ENCODE results near the gene COG8. TPM values are rescaled to one million over a fixed set of nuclear protein-coding genes. Genes with fewer than 3 reads are reported as not detected.

The COG8 gene
- total and polyA plus RNA-seq, 9 donors: 21.0 to 48.9 (median 40.7) TPM

- Histone ChIP-seq H3K4me1 (ENCODE audit: insufficient read depth) (no peaks in the 10 kb centered on the region), H3K36me3 (no peaks in the 10 kb centered on the region), H3K9me3 (no peaks in the 10 kb centered on the region), H3K27me3 (no peaks in the 10 kb centered on the region), H3K4me3 (no peak overlapping the region), H3K27ac (no peak overlapping the region)
- intact Hi-C loops (cut with DNase I): no loop called here
- TF ChIP-seq EP300 (IDR thresholded peaks at IDR 0.05): no peak
- TF ChIP-seq POLR2A (IDR thresholded peaks at IDR 0.05): no peak
- no peak for DNase-seq
- 94 to 98% (median 97%) methylated on average over 1 of the region's 1 CpG for whole genome bisulfite sequencing, 3 donors
Observed at GRCh38 chr16:69373019-69373418, 33.7 kb upstream of the COG8 start.

GRCh38 chr16:69371564-69371963 is 32.2 kb upstream of the COG8 start:
- no peaks in the 10 kb centered on the region for H3K36me3 ChIP-seq
- WGBS, 3 donors: 95% methylated on average over 2 of the region's 2 CpGs
- no peaks in the 10 kb centered on the region for H3K4me1 ChIP-seq (ENCODE audit: insufficient read depth)
- intact Hi-C loops (cut with DNase I): no loop called here
- H3K27me3 ChIP-seq: no peaks in the 10 kb centered on the region
- DNase-seq: no peak
- TF ChIP-seq POLR2A (IDR thresholded peaks at IDR 0.05) (no peak), EP300 (IDR thresholded peaks at IDR 0.05) (no peak), CTCF (IDR thresholded peaks at IDR 0.05) (no peak)
- H3K4me3 ChIP-seq: no peak overlapping the region
- no peak overlapping the region for H3K27ac ChIP-seq
- H3K9me3 ChIP-seq: no peaks in the 10 kb centered on the region

GRCh38 chr16:69368866-69369265 is 29.5 kb upstream of the COG8 start:
- no peak for DNase-seq
- intact Hi-C loops (cut with DNase I): no loop called here
- WGBS, 3 donors: 81 to 94% (median 94%) methylated on average over 4 of the region's 4 CpGs
- Histone ChIP-seq H3K36me3 (no peaks in the 10 kb centered on the region), H3K27ac (no peak overlapping the region), H3K4me1 (ENCODE audit: insufficient read depth) (no peaks in the 10 kb centered on the region), H3K4me3 (no peak overlapping the region), H3K9me3 (no peaks in the 10 kb centered on the region), H3K27me3 (no peaks in the 10 kb centered on the region)
- no peak for TF ChIP-seq POLR2A (IDR thresholded peaks at IDR 0.05)
- TF ChIP-seq EP300 (IDR thresholded peaks at IDR 0.05): no peak
- TF ChIP-seq CTCF (IDR thresholded peaks at IDR 0.05): no peak

GRCh38 chr16:69367980-69368379 is 28.6 kb upstream of the COG8 start:
- Histone ChIP-seq H3K9me3 (no peaks in the 10 kb centered on the region), H3K4me3 (no peak overlapping the region), H3K36me3 (no peaks in the 10 kb centered on the region), H3K27ac (no peak overlapping the region), H3K4me1 (ENCODE audit: insufficient read depth) (no peaks in the 10 kb centered on the region), H3K27me3 (no peaks in the 10 kb centered on the region)
- DNase-seq: no peak
- 65 to 78% (median 71%) methylated on average over 7 of the region's 7 CpGs for WGBS, 3 donors
- intact Hi-C loops (cut with DNase I): no loop called here
- no peak for TF ChIP-seq CTCF (IDR thresholded peaks at IDR 0.05)
- no peak for TF ChIP-seq EP300 (IDR thresholded peaks at IDR 0.05)
- no peak for TF ChIP-seq POLR2A (IDR thresholded peaks at IDR 0.05)

GRCh38 chr16:69366431-69366830 is 27.1 kb upstream of the COG8 start:
- H3K9me3 ChIP-seq: no peaks in the 10 kb centered on the region
- no peaks in the 10 kb centered on the region for H3K4me1 ChIP-seq (ENCODE audit: insufficient read depth)
- no peaks in the 10 kb centered on the region for H3K36me3 ChIP-seq
- WGBS, 3 donors: 87 to 91% (median 89%) methylated on average over 7 of the region's 7 CpGs
- TF ChIP-seq EP300 (IDR thresholded peaks at IDR 0.05) (no peak), CTCF (IDR thresholded peaks at IDR 0.05) (no peak), POLR2A (IDR thresholded peaks at IDR 0.05) (no peak)
- DNase-seq: no peak
- no peak overlapping the region for H3K4me3 ChIP-seq
- intact Hi-C loops (cut with DNase I): no loop called here
- H3K27ac ChIP-seq: no peak overlapping the region
- no peaks in the 10 kb centered on the region for H3K27me3 ChIP-seq

Data from ovary (tissue), 9 donors.